Activated T-cell treated with anti-CD3 and anti-CD28 coated beads, Interleukin-2, amount 50 U/mL, for 48 hours (primary cell): ENCODE data around the gene ZNF491.
"Not testable (repeated sequence)": the region's sequence is repeated elsewhere in the genome, so short reads cannot be mapped to it uniquely, and the experiment has no call there.

ENCODE experiments used
- DNase-seq, 2 experiments: peaks; one replicate each; pipeline ENCODE4 v3.0.0-alpha.2; 2020

Gene ZNF491

DNA sequence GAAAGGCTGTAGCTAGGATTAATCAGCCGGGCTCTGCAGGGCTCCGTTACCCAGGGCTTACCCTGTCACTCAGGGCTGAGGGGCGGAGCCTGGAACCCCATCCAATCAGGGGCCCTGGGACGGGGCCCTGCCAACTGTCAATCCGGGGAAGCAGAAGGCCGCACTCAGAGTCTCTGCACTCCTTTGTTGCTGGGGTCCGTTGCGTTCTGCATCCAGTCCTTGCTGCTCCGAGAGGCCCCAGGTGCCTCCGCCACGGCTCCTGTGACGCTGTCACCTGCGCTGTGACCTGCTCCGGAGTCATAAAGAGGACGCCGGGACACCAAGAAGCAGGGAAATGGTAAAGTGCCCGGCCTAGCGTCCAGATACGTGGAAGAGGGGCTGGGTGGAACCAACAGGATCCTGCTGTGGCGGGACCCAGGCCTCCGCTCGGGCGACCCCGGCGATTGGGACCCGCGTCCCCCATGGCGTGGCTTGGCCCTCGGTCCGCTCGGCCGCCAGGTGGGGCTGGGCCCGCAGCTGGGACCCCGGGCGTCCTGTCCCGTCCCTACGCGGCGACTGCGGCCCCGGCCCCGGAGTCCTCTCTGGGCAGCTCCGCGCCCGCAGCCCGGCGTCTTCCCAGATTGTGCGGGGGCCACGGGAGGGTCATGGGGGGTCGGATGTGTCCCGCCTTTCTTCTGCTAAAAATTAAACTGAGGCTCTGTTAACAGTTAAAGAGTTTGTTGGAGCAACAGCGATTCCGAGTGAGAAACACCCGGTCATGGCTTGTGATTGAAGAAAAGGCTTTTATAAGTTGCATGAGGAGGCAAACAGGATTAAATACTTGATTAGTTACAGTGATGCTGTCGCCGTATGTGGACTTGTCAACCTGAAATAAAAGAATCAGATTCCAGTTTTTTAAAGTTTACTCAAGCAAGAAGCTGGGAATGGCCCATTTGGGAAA, at the start of gene ZNF491:
Gene ZNF491 (plus strand): TSS at position 133 of the 940 bp plus-strand sequence. CDS start 7,431 bp downstream, outside the sequence.
- DNase-seq = peak; percentile 89 to 92

DNA sequence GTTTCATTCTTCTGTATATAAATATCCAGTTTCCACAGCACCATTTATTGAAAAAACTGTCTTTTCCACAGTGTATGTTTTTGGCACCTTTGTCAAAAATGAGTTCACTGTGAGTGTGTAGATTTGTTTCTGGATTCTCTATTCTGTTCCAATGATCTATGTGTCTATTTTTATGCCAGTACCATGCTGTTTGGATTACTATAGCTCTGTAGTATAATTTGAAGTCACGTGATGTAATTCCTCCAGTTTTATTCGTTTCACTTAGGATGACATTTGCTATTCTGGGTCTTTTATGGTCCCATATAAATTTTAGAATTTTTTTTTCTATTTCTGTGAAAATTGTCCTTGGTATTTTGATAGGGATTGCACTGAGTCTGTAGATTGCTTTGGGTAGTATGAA, 48.6 kb upstream of the ZNF491 start:
- DNase-seq = no peak

GRCh38 chr19:11752244-11752736, 46.0 kb upstream of the ZNF491 start:
- DNase-seq = no peak

DNA sequence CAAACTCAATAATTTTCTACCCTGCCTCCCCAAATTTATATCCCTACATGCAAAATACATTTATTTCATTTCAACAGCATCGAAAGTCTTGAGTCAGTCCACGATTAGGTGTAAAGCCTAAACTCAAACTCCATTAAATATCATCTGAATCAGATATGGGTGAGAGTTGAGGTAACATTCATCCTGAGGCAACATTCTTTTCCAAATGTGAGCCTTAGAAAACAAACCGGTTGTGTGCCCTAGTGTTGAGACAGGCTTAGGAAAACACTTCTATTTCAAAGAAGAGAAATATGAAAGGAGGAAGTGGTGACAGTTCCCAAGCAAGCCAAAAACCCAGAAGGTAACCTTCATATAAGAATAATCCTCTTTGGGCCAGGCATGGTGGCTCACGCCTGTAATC, 43.7 kb upstream of the ZNF491 start:
- no peak for DNase-seq

DNA sequence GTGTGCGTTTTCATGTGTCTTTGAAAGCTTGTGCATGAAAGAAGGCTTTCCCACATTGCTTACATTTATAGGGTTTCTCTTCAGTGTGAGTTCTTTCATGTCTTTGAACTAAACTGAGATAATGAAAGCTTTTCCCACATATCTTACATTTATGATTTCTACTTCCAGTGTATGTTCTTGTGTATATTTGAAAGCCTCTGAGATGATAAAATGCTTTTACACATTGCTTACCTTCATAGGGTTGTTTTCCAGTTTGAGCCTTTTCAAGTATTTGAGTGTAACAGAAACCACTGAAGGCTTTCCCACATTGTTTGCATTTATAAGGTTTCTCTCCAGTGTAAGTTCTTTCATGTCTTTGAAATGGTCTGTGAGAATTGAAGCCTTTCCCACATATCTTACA, 41.4 kb upstream of the ZNF491 start:
- no peak for DNase-seq

GRCh38 chr19:11759805-11760204, 38.5 kb upstream of the ZNF491 start:
- DNase-seq = no peak

GRCh38 chr19:11763117-11763516, 35.2 kb upstream of the ZNF491 start:
- no peak for DNase-seq

GRCh38 chr19:11763611-11764010, 34.7 kb upstream of the ZNF491 start:
- no peak for DNase-seq

GRCh38 chr19:11766597-11767591, 31.4 kb upstream of the ZNF491 start, which contains the start of gene ZNF441:
ZNF441 (plus strand) TSS chr19:11767000; CDS start chr19:11767194, 194 bp downstream.
- peak; percentile 97 to 98 for DNase-seq

DNA sequence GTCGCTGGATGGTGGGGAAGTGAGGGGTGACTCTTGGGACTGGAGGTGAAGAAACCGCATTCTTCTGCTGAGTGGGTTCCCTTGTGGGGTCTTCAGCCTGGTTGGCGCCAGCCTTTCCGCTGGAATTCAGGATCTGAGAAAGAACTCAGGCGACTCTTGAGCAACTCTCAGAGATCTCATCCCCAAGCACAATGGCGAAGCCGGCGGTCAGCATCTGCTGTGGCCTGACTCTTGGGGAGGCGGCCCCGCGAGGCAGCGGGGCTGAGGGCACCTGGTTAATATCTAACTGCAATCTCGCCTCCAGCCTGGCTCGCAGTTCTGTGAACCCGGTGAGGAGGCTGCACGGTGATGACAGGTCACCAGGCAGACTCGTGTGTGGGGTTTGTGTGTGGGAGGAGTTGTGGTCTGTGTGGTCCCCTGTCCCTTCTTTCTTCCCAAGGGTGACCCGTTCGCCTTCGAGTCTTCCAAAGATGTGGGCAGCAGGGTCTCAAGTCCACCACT, 30.6 kb upstream of the ZNF491 start:
- DNase-seq = peak; percentile 40 to 50

DNA sequence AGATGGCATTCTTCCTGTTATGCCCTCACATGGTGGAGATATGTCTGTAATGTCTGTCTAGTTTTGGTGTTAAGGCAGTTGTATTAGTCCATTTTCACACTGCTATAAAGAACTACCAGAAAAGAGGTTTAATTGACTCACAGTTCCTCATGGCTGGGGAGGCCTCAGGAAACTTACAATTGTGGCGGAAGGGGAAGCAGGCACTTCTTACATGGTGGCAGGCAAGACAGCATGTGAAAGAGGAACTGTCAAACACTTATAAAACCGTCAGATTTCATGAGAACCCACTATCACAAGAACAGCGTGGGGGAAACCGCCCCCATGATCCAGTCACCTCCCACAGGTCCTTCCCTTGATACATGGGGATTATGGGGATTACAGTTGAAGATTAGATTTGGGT, 28.3 kb upstream of the ZNF491 start:
- no peak for DNase-seq

DNA sequence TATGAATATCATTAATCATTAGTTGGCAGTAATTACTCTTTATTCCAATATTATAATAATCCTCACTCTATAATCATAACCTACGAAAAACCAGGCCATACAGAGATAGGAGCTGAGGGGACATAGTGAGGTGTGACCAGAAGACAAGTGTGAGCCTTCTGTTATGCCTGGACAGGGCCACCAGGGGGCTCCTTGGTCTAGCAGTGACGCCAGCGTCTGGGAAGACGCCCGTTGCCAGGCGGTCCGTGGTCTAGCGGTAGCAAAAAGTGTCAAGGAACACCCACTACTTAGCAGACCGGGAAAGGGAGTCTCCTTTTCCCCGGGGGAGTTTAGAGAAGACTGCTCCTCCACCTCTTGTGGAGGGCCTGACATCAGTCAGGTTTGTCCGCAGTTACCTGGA, 26.8 kb upstream of the ZNF491 start:
- DNase-seq = not testable (repeated sequence)

GRCh38 chr19:11776669-11777068, 21.7 kb upstream of the ZNF491 start:
- DNase-seq = not testable (repeated sequence)

- DNase-seq = no peak
Measured at GRCh38 chr19:11780431-11781020, 17.8 kb upstream of the ZNF491 start.

DNA sequence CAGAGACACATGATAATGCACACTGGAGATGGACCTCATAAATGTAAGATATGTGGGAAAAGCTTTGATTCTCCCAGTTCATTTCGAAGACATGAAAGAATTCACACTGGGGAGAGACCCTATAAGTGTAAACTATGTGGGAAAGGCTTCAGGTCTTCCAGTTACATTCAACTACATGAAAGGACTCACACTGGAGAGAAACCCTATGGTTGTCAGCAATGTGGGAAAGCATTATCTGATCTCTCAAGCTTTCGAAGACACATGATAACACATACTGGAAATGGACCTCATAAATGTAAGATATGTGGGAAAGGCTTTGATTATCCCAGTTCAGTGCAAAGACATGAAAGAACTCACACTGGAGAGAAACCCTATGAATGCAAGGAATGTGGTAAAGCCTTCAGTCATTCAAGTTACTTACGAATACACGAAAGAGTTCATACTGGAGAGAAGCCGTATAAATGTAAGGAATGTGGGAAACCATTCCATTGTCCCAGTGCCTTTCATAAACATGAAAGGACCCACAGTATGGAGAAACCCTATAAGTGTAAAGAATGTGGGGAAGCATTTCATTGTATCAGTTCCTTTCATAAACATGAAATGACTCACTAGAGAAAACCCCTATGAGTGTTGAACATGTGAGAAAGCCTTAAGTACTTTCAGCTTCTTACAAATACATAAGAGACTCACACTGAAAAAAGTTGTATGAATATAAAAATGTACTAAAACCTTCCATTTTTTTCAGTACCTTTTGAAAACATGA, 16.8 kb upstream of the ZNF491 start:
- DNase-seq = no peak

GRCh38 chr19:11783767-11784166, 14.6 kb upstream of the ZNF491 start:
- no peak for DNase-seq

GRCh38 chr19:11784356-11784755, 14.0 kb upstream of the ZNF491 start:
- DNase-seq = no peak

DNA sequence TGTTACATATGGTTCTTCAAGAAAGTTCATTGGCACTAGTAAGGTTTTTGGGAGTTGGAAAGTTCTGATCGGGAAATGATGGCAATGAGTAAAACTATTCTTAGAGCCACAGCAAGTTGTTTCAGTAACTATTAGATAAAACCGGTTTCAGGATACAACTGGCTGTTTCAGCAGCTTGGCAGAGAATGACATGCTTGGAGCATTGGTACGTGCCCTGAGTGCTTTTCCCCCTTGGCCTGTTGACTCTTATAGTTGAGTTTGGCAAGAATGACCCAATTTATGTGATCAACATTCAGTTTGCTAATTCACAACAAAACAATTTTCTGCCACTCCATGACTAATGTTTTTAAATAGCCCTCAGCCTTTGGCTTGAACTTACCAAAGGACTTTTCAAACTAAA, 10.8 kb upstream of the ZNF491 start:
- no peak for DNase-seq

- DNase-seq = no peak
Measured at GRCh38 chr19:11792942-11793341, 5.4 kb upstream of the ZNF491 start.

- peak; percentile 83 to 84 for DNase-seq
Measured at GRCh38 chr19:11797491-11797890, 832 bp upstream of the ZNF491 start.

GRCh38 chr19:11806354-11807098, 8.2 kb downstream of the ZNF491 start:
- no peak for DNase-seq
